ENCODE data around the gene MAPK10. TPM values are rescaled to one million over a fixed set of nuclear protein-coding genes. Genes with fewer than 3 reads are reported as not detected.

The MAPK10 gene
- total RNA-seq, 4 donors from 2014 or later, result 4.1 to 50.0 (median 9.4) TPM

GRCh38 chr4:86283371-86283770 lies 76.5 kb downstream of the MAPK10 start:
- no peaks in the 10 kb centered on the region for H3K36me3 ChIP-seq
- TF ChIP-seq POLR2A (IDR thresholded peaks at IDR 0.05), result no peak
- no peak for TF ChIP-seq POLR2AphosphoS5 (IDR thresholded peaks at IDR 0.05)
- TF ChIP-seq EP300 (IDR thresholded peaks at IDR 0.05; ENCODE audit: low read depth), result no peak
- TF ChIP-seq CTCF (IDR thresholded peaks at IDR 0.05), result no peak
- intact Hi-C loops (cut with DNase I; ENCODE audit: low total_unique reads) (no loop called here), in situ Hi-C loops (cut with MboI; ENCODE audit: low pct_ligation_motif_present in 1 of 4, low pct_unique_long_range_greater_than_20kb in 1 of 4, low sequenced_read_pairs in 3 of 4) (no loop called here)
- no peaks in the 10 kb centered on the region for H3K4me1 ChIP-seq
- no peaks in the 10 kb centered on the region for H3K27me3 ChIP-seq
- no peaks in the 10 kb centered on the region for H3K9me3 ChIP-seq
- 32% methylated on average over 3 of the region's 3 CpGs for WGBS, 2 donors (ENCODE audit: low coverage in 1 of 2)
- no peak overlapping the region for H3K27ac ChIP-seq
- DNase-seq, result no peak
- H3K4me3 ChIP-seq, result no peak overlapping the region

- H3K27ac ChIP-seq, result no peak overlapping the region
- no peak for DNase-seq
- no peaks in the 10 kb centered on the region for H3K9me3 ChIP-seq
- WGBS, 2 donors (ENCODE audit: low coverage in 1 of 2), result 77 to 78% methylated on average over 2 of the region's 2 CpGs
- no peak overlapping the region for H3K4me3 ChIP-seq
- no peak for TF ChIP-seq CTCF (IDR thresholded peaks at IDR 0.05)
- TF ChIP-seq EP300 (IDR thresholded peaks at IDR 0.05; ENCODE audit: low read depth), result no peak
- no peak for TF ChIP-seq POLR2A (IDR thresholded peaks at IDR 0.05)
- no peak for TF ChIP-seq POLR2AphosphoS5 (IDR thresholded peaks at IDR 0.05)
- no peaks in the 10 kb centered on the region for H3K36me3 ChIP-seq
- in situ Hi-C loops (cut with MboI; ENCODE audit: low pct_ligation_motif_present in 1 of 4, low pct_unique_long_range_greater_than_20kb in 1 of 4, low sequenced_read_pairs in 3 of 4), result no loop called here
- intact Hi-C loops (cut with DNase I; ENCODE audit: low total_unique reads), result no loop called here
- H3K27me3 ChIP-seq, result no peaks in the 10 kb centered on the region
- H3K4me1 ChIP-seq, result no peaks in the 10 kb centered on the region
Observed at GRCh38 chr4:86280246-86280645, 79.6 kb downstream of the MAPK10 start.

GRCh38 chr4:86279293-86279960 lies 80.4 kb downstream of the MAPK10 start:
- Histone ChIP-seq H3K27ac (no peak overlapping the region), H3K4me3 (no peak overlapping the region), H3K4me1 (no peaks in the 10 kb centered on the region), H3K9me3 (no peaks in the 10 kb centered on the region), H3K36me3 (no peaks in the 10 kb centered on the region), H3K27me3 (no peaks in the 10 kb centered on the region)
- WGBS, 2 donors (ENCODE audit: low coverage in 1 of 2), result 82 to 83% methylated on average over 2 to 5 of the region's 5 CpGs
- in situ Hi-C loops (cut with MboI; ENCODE audit: low pct_ligation_motif_present in 1 of 4, low pct_unique_long_range_greater_than_20kb in 1 of 4, low sequenced_read_pairs in 3 of 4) (no loop called here), intact Hi-C loops (cut with DNase I; ENCODE audit: low total_unique reads) (no loop called here)
- TF ChIP-seq POLR2AphosphoS5 (IDR thresholded peaks at IDR 0.05), result no peak
- no peak for TF ChIP-seq POLR2A (IDR thresholded peaks at IDR 0.05)
- TF ChIP-seq CTCF (IDR thresholded peaks at IDR 0.05), result no peak
- no peak for TF ChIP-seq EP300 (IDR thresholded peaks at IDR 0.05; ENCODE audit: low read depth)
- no peak for DNase-seq

GRCh38 chr4:86278126-86278525 lies 81.7 kb downstream of the MAPK10 start:
- Histone ChIP-seq H3K36me3 (no peaks in the 10 kb centered on the region), H3K4me3 (no peak overlapping the region), H3K27ac (no peak overlapping the region), H3K9me3 (no peaks in the 10 kb centered on the region), H3K27me3 (no peaks in the 10 kb centered on the region), H3K4me1 (no peaks in the 10 kb centered on the region)
- TF ChIP-seq POLR2AphosphoS5 (IDR thresholded peaks at IDR 0.05) (no peak), POLR2A (IDR thresholded peaks at IDR 0.05) (no peak), EP300 (IDR thresholded peaks at IDR 0.05; ENCODE audit: low read depth) (no peak), CTCF (IDR thresholded peaks at IDR 0.05) (no peak)
- 37 to 40% methylated on average over 2 of the region's 2 CpGs for WGBS, 2 donors (ENCODE audit: low coverage in 1 of 2)
- in situ Hi-C loops (cut with MboI; ENCODE audit: low pct_ligation_motif_present in 1 of 4, low pct_unique_long_range_greater_than_20kb in 1 of 4, low sequenced_read_pairs in 3 of 4) (no loop called here), intact Hi-C loops (cut with DNase I; ENCODE audit: low total_unique reads) (no loop called here)
- DNase-seq, result no peak
